DOHH2 (cell line): ENCODE results near the gene ZNF468.
"Not testable (repeated sequence)": the region's sequence is repeated elsewhere in the genome, so short reads cannot be mapped to it uniquely, and the experiment has no call there.

ENCODE experiments used
- H3F3A ChIP-seq: fragments of 200-600 bp; sonication (generic), shearing (Covaris generic); 2 replicates; pipeline ENCODE4 v1.6.0; 2016; ENCODE audit warnings: antibody characterized with exemption, mild to moderate bottlenecking; ENCODE audit not compliant: control insufficient read depth, insufficient read depth
- H3K27ac ChIP-seq: fragments of 200-600 bp; sonication (generic); 2 replicates; pipeline ENCODE4 v1.5.1; 2014; ENCODE audit warnings: low read depth, mild to moderate bottlenecking, low read length, moderate library complexity
- H3K27me3 ChIP-seq: fragments of 200-600 bp; sonication (generic); 2 replicates; pipeline ENCODE4 v1.6.1; 2014; ENCODE audit warnings: mild to moderate bottlenecking, low read length, mixed read lengths; ENCODE audit not compliant: control insufficient read depth
- H3K36me3 ChIP-seq: fragments of 200-600 bp; sonication (generic); 2 replicates; pipeline ENCODE4 v1.6.1; 2014; ENCODE audit warnings: mild to moderate bottlenecking, low read length, moderate library complexity, mixed read lengths; ENCODE audit not compliant: control insufficient read depth
- H3K4me1 ChIP-seq: fragments of 200-600 bp; sonication (generic); 2 replicates; pipeline ENCODE4 v1.6.1; 2014; ENCODE audit warnings: mild to moderate bottlenecking, low read length, mixed read lengths; ENCODE audit not compliant: control insufficient read depth
- H3K4me2 ChIP-seq: fragments of 200-600 bp; sonication (generic); 2 replicates; pipeline ENCODE4 v1.6.0; 2014; ENCODE audit warnings: mild to moderate bottlenecking, low read length, moderate library complexity
- H3K4me3 ChIP-seq: fragments of 200-600 bp; sonication (generic); 2 replicates; pipeline ENCODE4 v1.5.1; 2014; ENCODE audit warnings: mild to moderate bottlenecking, low read length, mixed read lengths
- H3K79me2 ChIP-seq: fragments of 200-600 bp; sonication (generic); 2 replicates; pipeline ENCODE4 v1.6.1; 2014; ENCODE audit warnings: mild to moderate bottlenecking, low read length, mixed read lengths; ENCODE audit not compliant: control insufficient read depth
- H3K9me2 ChIP-seq: fragments of 200-600 bp; sonication (generic); replicated peaks from 2 replicates; pipeline ENCODE4 v1.6.1; 2014; ENCODE audit warnings: mild to moderate bottlenecking, low read length, mixed read lengths; ENCODE audit not compliant: control insufficient read depth
- H3K9me3 ChIP-seq: fragments of 200-600 bp; sonication (generic); 2 replicates; pipeline ENCODE4 v1.6.1; 2014; ENCODE audit warnings: antibody characterized with exemption, low read length, mixed read lengths; ENCODE audit not compliant: control insufficient read depth, insufficient read depth
- H4K20me1 ChIP-seq: fragments of 200-600 bp; sonication (generic); 2 replicates; pipeline ENCODE4 v1.6.0; 2014; ENCODE audit warnings: low read depth, mild to moderate bottlenecking, antibody characterized with exemption, low read length, moderate library complexity; ENCODE audit not compliant: control insufficient read depth, insufficient read depth
- EZH2phosphoT487 ChIP-seq: fragments of 200-600 bp; sonication (generic); IDR thresholded peaks from 2 replicates; pipeline ENCODE4 v1.6.1; 2017; ENCODE audit warnings: borderline replicate concordance, mild to moderate bottlenecking, antibody characterized with exemption, low read length, moderate library complexity, mixed read lengths
- TF ChIP-seq, protein P1 (sequence below): fragments of 200-600 bp; sonication (generic); IDR thresholded peaks from one replicate; pipeline ENCODE4 v1.5.1; 2014; ENCODE audit warnings: antibody characterized with exemption, mild to moderate bottlenecking, low read depth, low read length; ENCODE audit not compliant: poor library complexity, severe bottlenecking

The ZNF468 gene

DNA sequence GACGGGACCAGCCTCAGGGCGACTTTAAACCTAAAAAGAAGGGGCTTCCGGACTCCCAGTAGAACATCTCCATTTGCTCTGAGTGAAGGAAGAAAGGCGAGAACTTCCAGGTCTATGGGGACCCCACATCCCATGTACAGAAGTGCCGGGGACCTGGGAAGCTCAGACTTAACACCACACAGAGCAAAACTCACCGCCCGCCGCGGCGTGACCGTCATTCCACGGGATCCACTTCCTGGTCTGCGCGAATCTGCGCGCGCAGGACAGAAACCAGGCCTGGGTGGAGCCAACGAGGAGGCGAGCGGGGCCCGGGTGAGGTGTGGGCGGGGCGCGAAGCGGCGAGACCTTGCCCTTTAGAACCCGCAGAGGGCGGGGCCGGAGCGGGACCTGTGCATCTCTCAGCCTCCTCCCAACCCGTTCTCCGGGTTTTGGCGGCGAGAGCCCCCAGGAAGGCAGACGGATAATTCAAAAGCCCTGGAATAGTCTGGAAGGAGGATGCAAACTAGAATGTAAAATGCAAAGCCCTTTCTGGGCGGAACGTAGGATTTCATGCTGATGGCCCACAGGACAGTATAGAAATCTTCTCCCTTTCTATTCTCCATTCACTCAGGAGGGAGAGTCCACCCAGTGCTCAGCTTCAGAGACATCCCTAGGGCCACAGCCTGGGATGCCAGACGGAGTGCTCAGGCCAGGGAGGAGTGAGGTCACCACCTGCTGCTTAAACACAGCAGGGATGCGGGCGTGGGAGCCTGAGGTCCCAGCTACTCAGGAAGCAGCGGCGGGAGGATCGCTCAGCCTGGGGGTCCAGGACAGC, at the start of gene ZNF468:
ZNF468 (minus strand) TSS at position 242 of the 814 bp plus-strand sequence. CDS start 3,347 bp downstream, outside the sequence.
- Histone ChIP-seq H3K79me2 (peaks cover 27% of the 10 kb centered on the region), H3K36me3 (peaks cover 19% of the 10 kb centered on the region), H3K4me2 (peak within 1 kb of the TSS; percentile 64), H3K4me3 (peak within 1 kb of the TSS; percentile 68)
- not testable (repeated sequence) for H3K4me1 ChIP-seq, H3K27ac ChIP-seq, H4K20me1 ChIP-seq, H3K9me3 ChIP-seq, H3F3A ChIP-seq, H3K27me3 ChIP-seq, H3K9me2 ChIP-seq

DNA sequence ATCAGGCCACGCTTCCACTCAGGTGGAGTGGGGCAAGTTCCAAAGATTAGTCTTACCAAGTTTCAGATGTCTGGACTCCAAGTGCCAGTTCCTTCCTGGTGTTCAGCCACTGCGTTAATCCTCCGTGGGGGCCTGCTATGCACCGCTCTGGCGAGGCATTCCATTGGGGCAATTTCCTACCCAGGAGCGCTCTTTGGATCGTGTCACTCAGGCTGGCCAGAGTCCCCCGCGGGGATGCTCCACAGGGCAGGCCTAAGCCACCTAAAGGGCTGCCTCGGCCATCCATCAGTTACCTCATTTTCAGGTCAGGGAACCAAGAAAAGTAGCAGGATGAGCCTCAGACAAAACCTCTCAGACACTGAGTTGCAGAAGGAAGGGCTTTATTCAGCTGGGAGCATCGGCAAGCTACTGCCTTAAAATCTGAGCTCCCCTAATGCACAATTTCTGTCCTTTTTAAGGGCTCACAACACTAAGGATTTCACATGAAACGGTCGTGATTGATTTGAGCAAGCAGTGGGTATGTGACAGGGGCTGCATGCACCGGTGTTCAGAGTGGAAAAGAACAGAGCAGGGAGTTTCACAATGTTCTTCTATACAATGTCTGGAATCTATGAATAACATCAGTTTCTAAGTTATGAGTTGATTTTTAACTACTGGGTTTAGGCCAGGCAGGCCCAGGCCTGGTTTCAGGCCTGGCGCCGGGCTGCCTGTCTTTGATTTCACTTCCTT, 46.8 kb upstream of the ZNF468 start:
- not testable (repeated sequence) for H3K9me3 ChIP-seq, H3K4me3 ChIP-seq, H3K27me3 ChIP-seq, H3F3A ChIP-seq, H3K9me2 ChIP-seq, H3K4me1 ChIP-seq, H3K27ac ChIP-seq, H3K4me2 ChIP-seq, H4K20me1 ChIP-seq, H3K79me2 ChIP-seq
- peaks cover 28% of the 10 kb centered on the region for H3K36me3 ChIP-seq

DNA sequence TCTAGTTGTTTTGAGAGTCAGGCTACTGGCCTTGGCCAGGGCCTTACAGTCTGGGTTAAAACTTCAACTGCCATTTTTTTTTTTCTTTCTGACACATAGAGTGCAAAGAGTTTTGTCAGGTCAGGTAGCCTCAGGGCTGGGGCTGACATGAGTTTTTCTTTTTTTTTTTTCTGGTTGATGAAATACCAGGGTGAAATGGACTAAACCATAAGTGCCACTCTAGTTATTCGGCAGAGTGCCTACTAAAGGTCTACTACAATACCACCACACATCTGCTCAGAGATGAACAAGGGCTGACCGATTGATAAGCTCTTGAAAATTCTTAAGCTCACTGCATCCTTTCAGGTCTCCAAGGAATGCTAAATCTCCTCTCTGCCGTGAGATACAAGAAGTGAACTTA, 44.4 kb upstream of the ZNF468 start:
- no peaks in the 10 kb centered on the region for H4K20me1 ChIP-seq
- no peaks in the 10 kb centered on the region; the same call in 1 of the 2 replicates for H3K9me3 ChIP-seq
- no peaks in the 10 kb centered on the region for H3K27me3 ChIP-seq
- H3K27ac ChIP-seq, result no peak overlapping the region
- H3K4me3 ChIP-seq, result no peak overlapping the region
- peaks cover 8% of the 10 kb centered on the region for H3K4me1 ChIP-seq
- TF ChIP-seq, protein P1, sequence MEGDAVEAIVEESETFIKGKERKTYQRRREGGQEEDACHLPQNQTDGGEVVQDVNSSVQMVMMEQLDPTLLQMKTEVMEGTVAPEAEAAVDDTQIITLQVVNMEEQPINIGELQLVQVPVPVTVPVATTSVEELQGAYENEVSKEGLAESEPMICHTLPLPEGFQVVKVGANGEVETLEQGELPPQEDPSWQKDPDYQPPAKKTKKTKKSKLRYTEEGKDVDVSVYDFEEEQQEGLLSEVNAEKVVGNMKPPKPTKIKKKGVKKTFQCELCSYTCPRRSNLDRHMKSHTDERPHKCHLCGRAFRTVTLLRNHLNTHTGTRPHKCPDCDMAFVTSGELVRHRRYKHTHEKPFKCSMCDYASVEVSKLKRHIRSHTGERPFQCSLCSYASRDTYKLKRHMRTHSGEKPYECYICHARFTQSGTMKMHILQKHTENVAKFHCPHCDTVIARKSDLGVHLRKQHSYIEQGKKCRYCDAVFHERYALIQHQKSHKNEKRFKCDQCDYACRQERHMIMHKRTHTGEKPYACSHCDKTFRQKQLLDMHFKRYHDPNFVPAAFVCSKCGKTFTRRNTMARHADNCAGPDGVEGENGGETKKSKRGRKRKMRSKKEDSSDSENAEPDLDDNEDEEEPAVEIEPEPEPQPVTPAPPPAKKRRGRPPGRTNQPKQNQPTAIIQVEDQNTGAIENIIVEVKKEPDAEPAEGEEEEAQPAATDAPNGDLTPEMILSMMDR, result no peak
- no peak for TF ChIP-seq EZH2phosphoT487
- H3F3A ChIP-seq, result no peaks in the 10 kb centered on the region
- H3K79me2 ChIP-seq, result peaks cover 5% of the 10 kb centered on the region
- peaks cover 13% of the 10 kb centered on the region for H3K36me3 ChIP-seq
- H3K9me2 ChIP-seq, result no peaks in the 10 kb centered on the region
- H3K4me2 ChIP-seq, result no peak overlapping the region

DNA sequence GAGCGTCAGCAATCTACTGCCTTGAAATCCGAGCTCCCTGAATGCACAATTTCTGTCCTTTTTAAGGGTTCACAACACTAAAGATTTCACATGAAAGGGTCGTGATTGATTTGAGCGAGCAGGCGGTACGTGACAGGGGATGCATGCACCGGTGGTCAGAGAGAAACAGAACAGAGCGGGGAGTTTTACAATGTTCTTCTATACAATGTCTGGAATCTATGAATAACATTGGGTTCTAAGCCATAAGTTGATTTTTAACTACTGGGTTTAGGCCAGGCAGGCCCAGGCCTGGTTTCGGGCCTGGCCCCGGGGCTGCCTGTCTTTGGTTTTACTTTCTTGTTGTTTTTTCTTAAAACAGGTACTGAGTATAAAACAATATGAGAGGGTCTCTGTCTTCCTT, 41.2 kb upstream of the ZNF468 start:
- not testable (repeated sequence) for H3F3A ChIP-seq, H3K36me3 ChIP-seq, H3K4me2 ChIP-seq, H3K27me3 ChIP-seq, H3K9me3 ChIP-seq, H3K4me3 ChIP-seq, H3K9me2 ChIP-seq, H4K20me1 ChIP-seq, H3K27ac ChIP-seq
- peaks cover 35% of the 10 kb centered on the region for H3K79me2 ChIP-seq
- H3K4me1 ChIP-seq, result peaks cover 11% of the 10 kb centered on the region
